Calu3 (cell line): ENCODE measurements around the gene HAVCR2. TPM values are rescaled to one million over a fixed set of nuclear protein-coding genes. Genes with fewer than 3 reads are reported as not detected.
A peak's percentile ranks its signal among the peaks of the same experiment; 100 is the strongest.

Experiments used
- BruUV-seq: library from RNA; stranded (reverse); fragments of 400-500 nt; replicated peaks from 2 replicates; lab custom pipeline; 2021; lab: Mats Ljungman, UMichigan
- CTCF ChIA-PET: fragments of 300-600 bp; sonication (Branson Sonifier 250); formaldehyde crosslinking; loops from one replicate; lab custom pipeline; 2022; ENCODE audit warnings: antibody characterized with exemption; lab: Charles Lee
- DNase-seq: peaks from one replicate; pipeline ENCODE4 v3.0.0; 2022
- H3K27ac Mint-ChIP-seq: one replicate; pipeline ENCODE4 v1.8.0; 2022; ENCODE audit warnings: mixed read lengths; ENCODE audit not compliant: unreplicated experiment
- H3K27me3 Mint-ChIP-seq: one replicate; pipeline ENCODE4 v1.8.0; 2022; ENCODE audit warnings: mixed read lengths; ENCODE audit not compliant: unreplicated experiment
- H3K36me3 Mint-ChIP-seq: one replicate; pipeline ENCODE4 v1.8.0; 2022; ENCODE audit warnings: mild to moderate bottlenecking, moderate library complexity, mixed read lengths; ENCODE audit not compliant: insufficient read depth, unreplicated experiment
- H3K4me1 Mint-ChIP-seq: one replicate; pipeline ENCODE4 v1.8.0; 2022; ENCODE audit warnings: mild to moderate bottlenecking, low read depth, mixed read lengths; ENCODE audit not compliant: unreplicated experiment
- H3K4me3 Mint-ChIP-seq: one replicate; pipeline ENCODE4 v1.8.0; 2022; ENCODE audit warnings: mild to moderate bottlenecking, low read depth, moderate library complexity, mixed read lengths; ENCODE audit not compliant: unreplicated experiment
- H3K9me3 Mint-ChIP-seq: one replicate; pipeline ENCODE4 v1.8.0; 2022; ENCODE audit warnings: low read depth, mixed read lengths; ENCODE audit not compliant: unreplicated experiment
- CTCF ChIP-seq: fragments of 200-600 bp; IDR thresholded peaks from one replicate; pipeline ENCODE4 v1.8.0; 2022; ENCODE audit warnings: antibody characterized with exemption; ENCODE audit not compliant: unreplicated experiment
- intact Hi-C: fragments of 100-400 bp; cut with micrococcal nuclease; formaldehyde crosslinking; loops from one replicate; pipeline ENCODE4 v1.10.0; 2022; ENCODE audit not compliant: unreplicated experiment
- total RNA-seq: library from RNA; stranded (reverse); gene quantifications from 2 replicates; pipeline ENCODE4 v1.2.3, GENCODE V29; 2022

The HAVCR2 gene
- total RNA-seq, 1 experiment from 2014 or later, result 0.19 TPM

- no peak for DNase-seq
- no peaks in the 10 kb centered on the region for H3K27me3 Mint-ChIP-seq
- BruUV-seq, result no TSS peak
- H3K4me3 Mint-ChIP-seq, result no peak overlapping the region
- H3K4me1 Mint-ChIP-seq, result peaks cover 57% of the 10 kb centered on the region
- intact Hi-C loops, result no loop called here
- peaks cover 8% of the 10 kb centered on the region for H3K36me3 Mint-ChIP-seq
- CTCF ChIA-PET, result no interaction called here
- peak overlapping the region; percentile 40 for H3K27ac Mint-ChIP-seq
- no peak for TF ChIP-seq CTCF
- H3K9me3 Mint-ChIP-seq, result no peaks in the 10 kb centered on the region
Observed at GRCh38 chr5:157068785-157069184, 40.1 kb downstream of the HAVCR2 start.

GRCh38 chr5:157068339-157068738, 40.5 kb downstream of the HAVCR2 start:
- Mint-ChIP-seq H3K36me3 (peaks cover 8% of the 10 kb centered on the region), H3K27me3 (no peaks in the 10 kb centered on the region), H3K4me1 (peaks cover 57% of the 10 kb centered on the region), H3K9me3 (no peaks in the 10 kb centered on the region), H3K4me3 (no peak overlapping the region), H3K27ac (peak overlapping the region; percentile 40)
- no peak for TF ChIP-seq CTCF
- CTCF ChIA-PET, result interaction anchor here (0.6 kb wide), 1 partner anchor 93 kb away, joined by 9 read pairs; no protein-coding TSS in a partner anchor
- DNase-seq, result no peak
- no TSS peak for BruUV-seq
- intact Hi-C loops, result no loop called here

- Mint-ChIP-seq H3K27ac (no peak overlapping the region), H3K4me1 (peaks cover 55% of the 10 kb centered on the region), H3K4me3 (no peak overlapping the region), H3K36me3 (peaks cover 6% of the 10 kb centered on the region), H3K27me3 (no peaks in the 10 kb centered on the region), H3K9me3 (no peaks in the 10 kb centered on the region)
- CTCF ChIA-PET, result interaction anchor here (1.4 kb wide), 1 partner anchor 17 kb away, joined by 3 read pairs; no protein-coding TSS in a partner anchor
- no peak for DNase-seq
- intact Hi-C loops, result no loop called here
- BruUV-seq, result no TSS peak
- TF ChIP-seq CTCF, result no peak
Observed at GRCh38 chr5:157067005-157067404, 41.8 kb downstream of the HAVCR2 start.

GRCh38 chr5:157066080-157066479, 42.8 kb downstream of the HAVCR2 start:
- CTCF ChIA-PET, result no interaction called here
- Mint-ChIP-seq H3K36me3 (peaks cover 6% of the 10 kb centered on the region), H3K27me3 (no peaks in the 10 kb centered on the region), H3K27ac (no peak overlapping the region), H3K4me1 (peaks cover 61% of the 10 kb centered on the region), H3K4me3 (no peak overlapping the region), H3K9me3 (no peaks in the 10 kb centered on the region)
- no TSS peak for BruUV-seq
- intact Hi-C loops, result no loop called here
- no peak for DNase-seq
- TF ChIP-seq CTCF, result no peak
